WERI-Rb-1 (cell line): ENCODE measurements around the gene NAT9.

Experiments used
- DNase-seq: peaks from one replicate; pipeline ENCODE4 v3.0.0-alpha.2; 2020
- H3K27ac ChIP-seq: fragments of 250-450 bp; sonication (Bioruptor Pico); 2 replicates; pipeline ENCODE4 v1.5.1; 2020; ENCODE audit warnings: mild to moderate bottlenecking, moderate library complexity
- H3K27me3 ChIP-seq: fragments of 250-450 bp; sonication (Bioruptor Pico); 2 replicates; pipeline ENCODE4 v1.5.1; 2021; ENCODE audit warnings: mild to moderate bottlenecking, low read depth, moderate library complexity; ENCODE audit not compliant: insufficient read depth, severe bottlenecking
- H3K36me3 ChIP-seq: fragments of 250-450 bp; sonication (Bioruptor Pico); 2 replicates; pipeline ENCODE4 v1.5.1; 2020; ENCODE audit warnings: mild to moderate bottlenecking, moderate library complexity
- H3K4me3 ChIP-seq: 2 replicates; pipeline ENCODE4 v1.5.1; 2011; ENCODE audit warnings: low read depth, mild to moderate bottlenecking, control low read depth, low read length
- H3K9me3 ChIP-seq: fragments of 250-450 bp; sonication (Bioruptor Pico); 2 replicates; pipeline ENCODE4 v1.5.1; 2021; ENCODE audit warnings: mild to moderate bottlenecking, moderate library complexity; ENCODE audit not compliant: severe bottlenecking
- CTCF ChIP-seq: IDR thresholded peaks from 2 replicates; pipeline ENCODE4 v1.5.1; 2011; ENCODE audit warnings: low read depth, mild to moderate bottlenecking, control low read depth, inconsistent platforms, low read length

Gene NAT9

GRCh38 chr17:74767111-74767516 is 9.0 kb downstream of the NAT9 start:
- no peaks in the 10 kb centered on the region for H3K9me3 ChIP-seq
- peaks cover 93% of the 10 kb centered on the region for H3K36me3 ChIP-seq
- no peak overlapping the region for H3K4me3 ChIP-seq
- DNase-seq = no peak
- no peaks in the 10 kb centered on the region for H3K27me3 ChIP-seq
- no peak for TF ChIP-seq CTCF
- no peak overlapping the region for H3K27ac ChIP-seq

GRCh38 chr17:74766413-74766812 is 9.7 kb downstream of the NAT9 start:
- Histone ChIP-seq H3K27ac (no peak overlapping the region), H3K36me3 (peaks cover 88% of the 10 kb centered on the region), H3K4me3 (no peak overlapping the region), H3K9me3 (no peaks in the 10 kb centered on the region), H3K27me3 (no peaks in the 10 kb centered on the region)
- no peak for TF ChIP-seq CTCF
- no peak for DNase-seq

GRCh38 chr17:74764751-74765286 is 11.3 kb downstream of the NAT9 start:
- Histone ChIP-seq H3K27ac (no peak overlapping the region; the same call in 1 of the 2 replicates), H3K27me3 (no peaks in the 10 kb centered on the region), H3K9me3 (no peaks in the 10 kb centered on the region), H3K4me3 (no peak overlapping the region), H3K36me3 (peaks cover 72% of the 10 kb centered on the region)
- no peak for TF ChIP-seq CTCF
- no peak for DNase-seq

- Histone ChIP-seq H3K27me3 (no peaks in the 10 kb centered on the region), H3K4me3 (no peak overlapping the region), H3K27ac (no peak overlapping the region; the same call in 1 of the 2 replicates), H3K9me3 (no peaks in the 10 kb centered on the region), H3K36me3 (peaks cover 61% of the 10 kb centered on the region)
- no peak for TF ChIP-seq CTCF
- no peak for DNase-seq
Measured at GRCh38 chr17:74763565-74764387, 12.4 kb downstream of the NAT9 start.

- DNase-seq = no peak
- H3K27ac ChIP-seq = peak overlapping the region; percentile 91
- H3K4me3 ChIP-seq = no peak overlapping the region
- H3K27me3 ChIP-seq = no peaks in the 10 kb centered on the region
- H3K36me3 ChIP-seq = peaks cover 46% of the 10 kb centered on the region
- TF ChIP-seq CTCF = no peak
- H3K9me3 ChIP-seq = no peaks in the 10 kb centered on the region
Measured at GRCh38 chr17:74761931-74762330, 14.2 kb downstream of the NAT9 start.
